Central memory CD4-positive, alpha-beta T cell (primary cell): ENCODE data around the gene GOLGA3.
A peak's percentile ranks its signal among the peaks of the same experiment; 100 is the strongest.
"Not testable (repeated sequence)": the region's sequence is repeated elsewhere in the genome, so short reads cannot be mapped to it uniquely, and the experiment has no call there.

ENCODE experiments used
- DNase-seq: peaks from one replicate; pipeline ENCODE4 v3.0.0; 2022

The GOLGA3 gene

DNA sequence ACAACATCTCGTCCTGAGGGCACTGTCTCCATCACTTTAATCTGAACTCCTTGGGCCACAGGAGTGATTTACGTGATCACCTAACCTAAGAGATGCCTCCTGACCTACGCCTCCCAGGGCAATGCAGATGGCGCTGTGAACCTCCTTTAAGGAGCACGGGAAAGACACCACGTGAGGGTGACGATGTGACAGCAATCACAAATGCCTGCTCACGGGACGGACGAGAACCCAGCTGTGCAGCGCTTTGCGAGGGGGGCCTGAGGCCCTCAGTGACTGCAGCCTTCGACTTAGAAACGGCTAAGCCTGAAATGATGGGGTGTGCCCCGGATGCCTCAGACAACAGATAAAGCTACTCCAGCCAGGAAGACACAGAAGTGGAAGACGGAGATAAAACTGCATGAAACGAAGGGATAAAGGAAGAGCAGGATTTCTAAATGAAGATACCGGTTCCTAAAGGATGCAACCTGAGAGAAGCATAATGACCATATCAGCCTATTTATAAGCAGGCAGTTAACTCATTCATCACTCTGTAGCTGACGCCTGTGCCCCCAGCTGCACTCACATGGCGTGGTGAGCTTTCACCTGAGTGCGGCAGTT, 13.9 kb upstream of the GOLGA3 start:
- no peak for DNase-seq

DNA sequence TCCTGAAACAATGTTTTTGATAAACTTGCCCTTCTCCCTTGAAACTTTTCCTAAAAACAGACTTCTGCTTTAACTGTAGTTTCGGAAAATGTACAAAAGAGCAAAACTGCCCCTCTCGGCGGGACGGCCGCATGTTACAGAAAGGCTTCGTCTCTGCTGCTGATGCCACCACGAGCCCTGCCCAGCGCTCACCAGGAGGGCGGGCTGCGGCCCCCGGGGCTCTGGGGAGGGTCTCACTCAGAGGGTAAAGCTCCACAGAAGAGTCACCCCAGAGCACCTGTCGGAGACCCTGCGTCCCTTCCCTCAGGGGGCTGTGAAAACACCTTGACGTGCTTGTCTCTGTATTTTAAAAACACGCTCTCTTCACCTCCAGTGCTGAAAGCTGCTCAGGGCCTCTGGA, 12.5 kb upstream of the GOLGA3 start:
- DNase-seq: no peak

- no peak for DNase-seq
Measured at GRCh38 chr12:132840536-132840935, 11.9 kb upstream of the GOLGA3 start.

- no peak for DNase-seq
Measured at GRCh38 chr12:132839558-132840235, 11.0 kb upstream of the GOLGA3 start.

- DNase-seq: no peak
Measured at GRCh38 chr12:132838410-132839080, 9.9 kb upstream of the GOLGA3 start.

DNA sequence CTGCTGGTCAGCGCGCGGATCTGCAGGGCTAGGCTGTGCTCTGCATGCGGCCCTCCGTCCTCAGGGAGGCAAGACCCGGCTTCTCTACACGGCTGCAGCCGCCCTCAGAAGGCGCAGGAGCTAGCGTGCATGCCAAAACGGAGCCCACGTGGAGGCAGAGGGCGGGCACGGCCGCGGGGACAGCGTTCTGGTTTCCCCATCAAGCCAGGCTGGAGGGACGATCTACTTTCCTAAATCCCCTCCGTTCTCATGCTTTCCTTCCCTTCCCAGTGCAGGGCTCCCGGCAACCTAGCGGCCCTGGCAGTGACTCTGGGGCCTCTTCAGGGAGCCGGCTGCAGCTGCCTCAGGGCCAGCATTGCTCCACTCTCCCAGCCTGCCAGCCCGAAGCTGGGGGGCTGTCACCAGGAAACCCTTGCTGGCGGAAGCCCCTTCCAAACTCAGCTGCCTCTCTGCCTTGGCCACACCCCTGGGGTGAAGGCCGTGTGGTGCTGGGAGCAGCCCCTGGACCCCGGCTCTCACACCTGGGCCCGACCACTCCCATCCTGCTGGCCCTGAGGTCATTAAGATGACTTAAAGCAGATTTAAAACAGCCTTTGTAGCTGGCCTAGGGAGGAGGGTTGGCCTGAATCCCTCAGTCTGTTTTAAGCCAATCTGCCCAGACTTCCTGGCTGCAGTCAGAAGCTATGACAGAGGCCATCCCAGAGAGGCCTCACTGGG, 9.2 kb upstream of the GOLGA3 start:
- DNase-seq: no peak

DNA sequence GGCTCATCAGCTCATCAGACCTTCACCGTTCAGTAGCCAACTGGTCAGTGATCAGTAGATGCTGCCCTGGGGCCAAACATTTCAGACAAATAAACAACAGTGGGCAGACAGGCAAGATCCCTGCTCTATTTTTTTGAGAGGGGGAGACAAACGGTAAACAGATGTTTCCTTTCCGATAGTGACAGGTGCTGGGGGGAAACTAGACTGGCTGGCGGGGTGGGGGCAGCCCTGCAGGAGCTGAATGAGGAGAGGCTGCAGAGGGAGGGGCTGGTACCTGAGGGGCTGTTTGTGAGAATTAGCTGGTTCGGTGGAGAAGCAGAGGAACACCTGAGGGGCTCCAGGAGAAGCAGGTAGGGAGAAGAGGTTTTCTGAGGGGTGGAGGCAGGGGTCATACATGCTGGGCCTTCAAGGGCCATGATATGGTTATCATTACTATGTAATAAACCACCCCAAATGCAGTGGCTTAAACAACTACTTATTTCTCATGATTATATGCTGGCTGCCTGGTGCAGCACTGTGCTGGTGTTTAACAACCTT, 8.2 kb upstream of the GOLGA3 start:
- DNase-seq: no peak

- DNase-seq: not testable (repeated sequence)
Measured at GRCh38 chr12:132836230-132836629, 7.6 kb upstream of the GOLGA3 start.

DNA sequence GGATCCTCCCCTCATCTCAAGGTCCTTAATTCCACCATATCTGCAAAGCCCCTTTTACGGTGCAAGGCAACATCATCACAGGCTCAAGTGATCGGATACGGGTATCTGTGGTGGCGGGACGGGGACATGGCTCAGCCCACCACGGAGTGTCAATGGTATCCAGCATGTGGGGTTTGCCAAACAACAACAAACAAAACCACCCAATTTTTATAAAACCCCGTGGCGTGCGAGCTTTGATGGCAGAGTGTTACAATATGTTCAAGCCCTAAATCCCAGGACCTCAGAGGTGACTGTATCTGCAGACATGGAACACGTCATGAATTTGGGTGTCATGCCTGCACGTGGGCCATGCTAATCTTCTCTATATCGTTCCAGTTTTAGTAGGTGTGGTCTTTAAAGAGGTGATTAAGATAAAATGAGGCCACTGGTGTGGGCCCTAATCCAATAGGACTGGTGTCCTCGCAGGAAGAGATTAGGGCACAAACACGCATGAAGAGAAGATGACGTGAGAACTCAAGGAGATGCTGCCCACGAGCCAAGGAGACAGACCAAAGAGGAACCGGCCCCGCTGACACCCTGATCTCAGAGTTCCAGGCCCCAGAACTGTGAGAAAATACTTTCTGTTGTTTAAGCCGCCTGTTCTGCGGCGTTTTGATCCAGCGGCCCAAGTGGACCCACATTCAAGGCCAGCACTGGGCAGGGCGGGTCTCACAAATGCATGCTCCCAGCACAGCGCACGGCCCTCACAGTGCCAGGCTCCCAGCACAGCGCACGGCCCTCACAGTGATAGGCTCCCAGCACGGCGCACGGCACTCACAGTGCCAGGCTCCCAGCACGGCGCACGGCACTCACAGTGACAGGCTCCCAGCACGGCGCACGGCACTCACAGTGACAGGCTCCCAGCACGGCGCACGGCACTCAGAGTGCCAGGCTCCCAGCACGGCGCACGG, 6.7 kb upstream of the GOLGA3 start:
- DNase-seq: no peak

DNA sequence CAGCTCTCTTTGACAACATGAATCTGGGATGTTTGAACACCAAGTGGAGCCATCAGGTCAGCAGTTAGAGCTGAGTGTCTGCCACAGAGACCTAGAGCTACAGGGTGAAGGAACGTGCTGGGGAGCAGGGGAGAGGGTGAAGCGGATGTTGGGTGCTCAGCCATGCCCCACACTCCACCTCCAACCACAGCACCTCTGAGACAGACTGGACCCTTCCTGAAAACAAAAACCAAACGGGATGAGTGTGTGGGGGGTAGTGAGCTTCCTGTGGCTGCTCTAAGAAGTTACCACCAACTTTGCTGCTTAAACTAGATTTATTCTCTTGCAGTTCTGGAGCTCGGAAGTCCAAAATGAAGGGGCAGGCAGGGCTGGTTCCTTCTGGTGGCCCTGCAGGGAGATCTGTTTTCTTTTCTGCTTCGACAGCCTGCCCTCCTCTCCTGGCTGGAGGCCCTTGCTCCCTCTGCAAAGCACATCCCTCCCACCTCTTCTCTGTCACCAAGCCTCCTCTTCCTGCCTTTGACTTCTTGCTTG, 5.6 kb upstream of the GOLGA3 start:
- peak; percentile 27 for DNase-seq

DNA sequence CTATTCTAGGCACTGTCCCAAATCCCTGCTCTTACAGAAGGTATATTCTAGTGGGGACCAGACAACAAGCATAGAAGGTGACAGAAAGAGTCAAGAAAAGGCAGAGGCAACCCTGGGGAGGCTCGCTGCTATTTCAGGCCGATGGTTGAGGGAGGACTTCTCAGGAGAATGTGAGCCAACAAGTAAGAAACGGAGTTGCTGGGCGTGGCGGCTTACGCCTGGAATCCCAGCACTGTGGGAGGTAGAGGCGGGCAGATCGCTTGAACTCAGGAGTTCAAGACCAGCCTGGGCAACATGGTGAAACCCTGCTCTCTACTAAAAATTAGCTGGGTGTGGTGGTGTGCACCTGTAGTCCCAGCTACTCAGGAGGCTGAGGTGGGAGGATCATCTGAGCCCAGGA, 4.7 kb upstream of the GOLGA3 start:
- DNase-seq: no peak

- DNase-seq: no peak
Measured at GRCh38 chr12:132831771-132832170, 3.1 kb upstream of the GOLGA3 start.

DNA sequence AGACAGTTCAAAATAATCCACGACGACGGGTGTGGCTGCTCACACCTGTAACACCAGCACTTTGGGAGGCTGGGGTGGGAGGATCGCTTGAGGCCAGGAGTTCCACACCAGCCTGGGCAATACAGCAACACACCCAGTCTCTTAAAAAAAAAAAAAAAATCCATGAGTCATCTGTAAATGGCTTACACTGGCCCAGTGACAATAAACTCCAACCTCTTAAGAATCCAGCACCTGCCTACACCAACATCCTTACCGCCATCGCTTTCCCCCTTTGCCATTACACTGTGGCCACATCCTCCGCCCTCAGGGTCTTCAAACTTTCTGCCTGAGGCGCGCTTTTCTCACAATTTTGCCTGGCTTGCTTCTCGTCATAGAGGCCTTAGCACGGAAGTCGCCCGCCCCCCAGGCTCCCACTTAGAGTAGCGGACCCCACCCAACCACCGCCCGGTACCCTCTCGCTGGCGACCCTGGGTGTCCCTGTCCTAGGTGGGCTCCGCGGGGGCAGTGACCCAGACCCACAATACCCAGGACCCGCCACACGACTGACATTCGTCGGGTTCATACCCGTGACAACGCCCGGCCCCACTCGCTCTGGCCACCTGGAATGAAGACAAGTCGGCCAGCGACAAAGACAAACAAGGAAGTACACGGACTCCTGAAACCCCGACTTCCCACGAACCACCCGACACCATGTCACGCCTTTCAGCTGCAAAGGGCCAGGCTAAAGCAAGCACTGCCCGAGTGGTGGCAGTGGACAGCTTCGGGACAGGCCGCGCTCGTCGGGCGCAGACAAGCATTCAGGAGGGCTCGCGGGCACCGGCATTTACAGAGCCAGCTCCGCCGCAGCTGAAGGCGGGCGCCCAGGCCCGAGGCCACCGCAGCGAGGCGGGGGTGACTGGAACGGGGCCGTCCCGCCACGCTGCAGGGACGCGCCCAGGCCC, 636 bp downstream of the GOLGA3 start:
- no peak for DNase-seq

- no peak for DNase-seq
Measured at GRCh38 chr12:132825861-132826260, 2.8 kb downstream of the GOLGA3 start.

DNA sequence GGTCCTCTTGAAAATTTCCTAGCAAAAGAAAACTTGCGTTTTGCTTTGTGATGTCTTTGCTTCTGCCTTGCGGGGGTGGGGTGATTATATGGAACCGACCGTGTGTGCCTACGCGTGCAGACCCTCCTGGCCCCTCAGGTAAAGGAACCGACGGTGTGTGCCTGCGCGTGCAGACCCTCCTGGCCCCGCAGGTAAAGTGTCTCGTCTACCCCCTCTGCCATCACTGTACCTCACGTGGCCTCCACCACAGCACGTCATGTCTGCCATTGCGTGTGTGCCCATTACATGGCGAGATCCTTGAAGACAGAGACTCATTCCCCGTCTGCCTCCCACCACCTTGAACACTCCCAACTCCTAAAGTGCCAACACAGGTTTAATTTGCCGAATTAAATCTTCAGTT, 3.6 kb downstream of the GOLGA3 start:
- no peak for DNase-seq

- no peak for DNase-seq
Measured at GRCh38 chr12:132824053-132824452, 4.6 kb downstream of the GOLGA3 start.

GRCh38 chr12:132818562-132818961, 10.1 kb downstream of the GOLGA3 start:
- DNase-seq: no peak

DNA sequence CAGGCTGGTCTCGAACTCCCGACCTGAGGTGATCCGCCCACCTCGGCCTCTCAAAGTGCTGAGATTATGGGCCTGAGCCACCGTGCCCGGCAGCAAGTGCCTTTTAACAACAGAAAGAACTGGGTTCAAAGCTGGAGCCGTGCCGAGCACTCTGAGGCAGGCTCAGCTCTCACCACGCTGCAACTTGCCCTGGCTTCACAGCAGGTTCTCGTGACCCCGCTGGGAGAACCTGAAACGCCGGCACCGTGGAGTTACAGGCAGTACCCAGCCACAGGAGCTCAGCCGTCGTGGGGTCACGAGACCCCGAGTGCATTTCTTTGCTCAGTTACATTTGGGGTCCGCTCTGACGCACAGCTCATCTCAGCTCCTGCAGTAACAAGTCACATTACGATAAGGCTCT, 14.4 kb downstream of the GOLGA3 start:
- DNase-seq: no peak

DNA sequence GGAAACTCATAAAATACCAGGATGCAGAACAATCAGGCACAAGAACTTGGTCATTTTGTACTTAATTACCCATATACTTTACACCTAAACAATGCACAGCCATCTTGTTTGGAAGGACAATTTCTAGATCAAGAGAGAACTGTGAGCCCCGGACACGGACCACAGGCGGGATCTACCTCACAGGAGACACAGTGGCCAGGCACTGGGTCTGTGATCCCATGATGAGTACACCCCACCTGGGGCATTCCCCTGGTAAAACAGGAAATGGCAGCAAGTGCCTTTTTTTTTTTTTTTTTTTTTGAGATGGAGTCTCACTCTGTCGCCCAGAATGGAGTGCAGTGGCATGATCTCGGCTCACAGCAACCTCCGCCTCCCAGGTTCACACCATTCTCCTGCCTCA, 15.2 kb downstream of the GOLGA3 start:
- no peak for DNase-seq

DNA sequence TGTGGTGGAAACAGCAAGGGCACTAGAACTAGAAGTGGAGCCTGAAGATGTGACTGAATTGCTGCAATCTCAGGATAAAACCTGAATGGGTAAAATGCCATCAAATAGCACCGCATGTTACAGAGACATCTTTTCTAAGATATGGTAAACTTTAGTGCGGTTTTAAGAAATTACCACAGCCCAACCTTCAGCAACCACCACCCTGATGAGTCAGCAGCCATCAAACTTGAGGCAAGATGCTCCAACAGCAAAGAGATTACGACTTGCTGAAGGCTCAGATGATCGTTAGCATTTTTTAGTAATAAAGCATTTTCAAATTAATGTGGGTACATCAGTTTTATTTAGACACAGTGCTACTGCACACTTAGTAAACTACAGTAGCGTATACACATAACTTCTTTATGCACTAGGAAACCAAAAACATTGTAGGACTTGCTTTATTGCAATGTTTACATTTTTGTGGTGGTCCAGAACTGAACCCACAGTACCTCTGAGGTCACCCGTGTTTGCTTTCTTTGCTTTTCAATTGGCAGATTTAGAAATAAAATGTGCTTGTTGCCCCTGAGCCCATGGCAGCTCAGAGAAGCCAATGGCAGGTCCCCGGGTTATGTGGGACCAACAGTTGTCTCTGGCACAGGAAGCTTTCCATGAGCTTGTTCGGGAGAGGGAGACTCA, 15.9 kb downstream of the GOLGA3 start:
- peak; percentile 26 for DNase-seq
